Right lobe of liver (tissue), 6 donors: ENCODE measurements around the gene TTC9. TPM values are rescaled to one million over a fixed set of nuclear protein-coding genes. Genes with fewer than 3 reads are reported as not detected.

Source experiments
- ATAC-seq, 4 donors: fragments of 200-7000 bp; cut with Tn5 transposase; one replicate each; pipeline ENCODE4 v1.9.1; 2020; ENCODE audit warnings: mild to moderate bottlenecking in 4 of 4, moderate library complexity in 4 of 4
- DNase-seq, 3 donors: peaks; one replicate each; pipeline ENCODE4 v3.0.0-alpha.2; 2020
- H3K27ac ChIP-seq, 3 donors: fragments of 200-600 bp; one replicate each; pipeline ENCODE4 v1.8.0; 2022
- H3K27me3 ChIP-seq, 2 donors: fragments of 200-600 bp; one replicate each; pipeline ENCODE4 v1.8.0; 2022
- H3K36me3 ChIP-seq, 4 donors: fragments of 200-600 bp; sonication (generic) in 1 of 4; one replicate each; pipeline versions ENCODE4 v1.5.1 to v1.8.0; 2017 to 2022; ENCODE audit warnings: control low read depth in 1 of 4
- H3K4me1 ChIP-seq, 4 donors: fragments of 200-600 bp; sonication (generic) in 1 of 4; one replicate each; pipeline versions ENCODE4 v1.5.1 to v1.8.0; 2017 to 2022; ENCODE audit warnings: control low read depth in 1 of 4
- H3K4me3 ChIP-seq, 3 donors: fragments of 200-600 bp; one replicate each; pipeline ENCODE4 v1.8.0; 2022
- H3K9me3 ChIP-seq, 4 donors: fragments of 200-600 bp; sonication (generic) in 1 of 4; one replicate each; pipeline versions ENCODE4 v1.5.1 to v1.8.0; 2017 to 2022; ENCODE audit warnings: control low read depth in 1 of 4
- POLR2A ChIP-seq: fragments of 450-650 bp; IDR thresholded peaks from one replicate; pipeline ENCODE4 v1.6.1; 2017; ENCODE audit warnings: antibody characterized with exemption, mild to moderate bottlenecking
- WGBS: methylation state at CpG from one replicate; pipeline ENCODE4 v1.1.6; 2018; ENCODE audit warnings: low coverage, low lambda C conversion rate; ENCODE audit not compliant: insufficient coverage; ENCODE audit errors: missing lambda C conversion rate; 5-methylcytosine and 5-hydroxymethylcytosine counted together
- intact Hi-C, 2 donors: fragments of 100-400 bp; cut with DNase I; formaldehyde crosslinking; loops; one replicate each; pipeline versions ENCODE4 v1.11.2 to v1.14.1; 2022
- total RNA-seq, 6 experiments: library from RNA; depleted of rRNA in 2 of 6; stranded (reverse); fragments of >200 nt in 2 of 6; fragmentation: NEBNext Ultra II Directional in 3 of 6; extraction: Animal tissue kit (Norgen Biotek cat#: 25700) in 3 of 6; gene quantifications; one replicate each; pipeline versions ENCODE4 v1.1.0 to v1.2.4, GENCODE V29; 2016 to 2023
- TF ChIP-seq, protein P1 (sequence below), 4 donors: fragments of 200-600 bp in 3 of 4; fragments of 450-650 bp in 1 of 4; IDR thresholded peaks; one replicate each; pipeline versions ENCODE4 v1.5.1 to v1.8.0; 2016 to 2022; ENCODE audit warnings: antibody characterized with exemption in 4 of 4, mild to moderate bottlenecking in 2 of 4
- donor health status: DM: no; HTN: yes; CAD: no.
- donor health status: DM: no; HTN: no; CAD: no.
- donor health status: DM: no; HTN: no; CAD: no.
- donor health status: DM: no; HTN: yes; CAD: no.
- donor health status: DM: no; HTN: yes; CAD: no.

Gene TTC9
- total RNA-seq, 6 experiments from 2014 or later: 0.15 to 5.5 (median 2.8) TPM

DNA sequence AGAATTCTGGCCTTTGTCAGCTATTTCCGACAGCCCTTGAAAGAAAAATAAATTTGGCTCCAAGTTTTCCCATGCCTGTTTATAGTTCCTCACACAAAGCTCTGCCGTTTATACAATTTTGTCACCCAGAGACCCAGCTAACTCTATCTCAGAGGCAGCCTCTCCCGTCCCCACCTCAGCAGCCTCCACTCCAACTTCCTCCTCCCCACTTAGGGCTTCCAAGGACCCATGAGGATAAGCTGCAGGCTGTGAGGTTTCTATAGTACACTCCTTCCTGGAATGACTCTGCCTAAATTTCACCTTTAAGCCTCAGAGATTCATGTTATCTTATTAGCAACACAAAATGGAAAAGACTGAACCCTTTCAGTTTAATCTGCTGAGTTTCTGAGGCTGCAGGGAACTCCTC lies 71.8 kb downstream of the TTC9 start:
- ATAC-seq (no peak), DNase-seq (no peak)
- Histone ChIP-seq H3K36me3 (no peaks in the 10 kb centered on the region), H3K4me3 (no peak overlapping the region), H3K4me1 (peaks cover 0 to 13% (median 4%) of the 10 kb centered on the region in 4 donors), H3K27me3 (no peaks in the 10 kb centered on the region), H3K27ac (no peak overlapping the region), H3K9me3 (no peaks in the 10 kb centered on the region)
- TF ChIP-seq POLR2A: no peak
- TF ChIP-seq, protein P1, sequence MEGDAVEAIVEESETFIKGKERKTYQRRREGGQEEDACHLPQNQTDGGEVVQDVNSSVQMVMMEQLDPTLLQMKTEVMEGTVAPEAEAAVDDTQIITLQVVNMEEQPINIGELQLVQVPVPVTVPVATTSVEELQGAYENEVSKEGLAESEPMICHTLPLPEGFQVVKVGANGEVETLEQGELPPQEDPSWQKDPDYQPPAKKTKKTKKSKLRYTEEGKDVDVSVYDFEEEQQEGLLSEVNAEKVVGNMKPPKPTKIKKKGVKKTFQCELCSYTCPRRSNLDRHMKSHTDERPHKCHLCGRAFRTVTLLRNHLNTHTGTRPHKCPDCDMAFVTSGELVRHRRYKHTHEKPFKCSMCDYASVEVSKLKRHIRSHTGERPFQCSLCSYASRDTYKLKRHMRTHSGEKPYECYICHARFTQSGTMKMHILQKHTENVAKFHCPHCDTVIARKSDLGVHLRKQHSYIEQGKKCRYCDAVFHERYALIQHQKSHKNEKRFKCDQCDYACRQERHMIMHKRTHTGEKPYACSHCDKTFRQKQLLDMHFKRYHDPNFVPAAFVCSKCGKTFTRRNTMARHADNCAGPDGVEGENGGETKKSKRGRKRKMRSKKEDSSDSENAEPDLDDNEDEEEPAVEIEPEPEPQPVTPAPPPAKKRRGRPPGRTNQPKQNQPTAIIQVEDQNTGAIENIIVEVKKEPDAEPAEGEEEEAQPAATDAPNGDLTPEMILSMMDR (IDR thresholded peaks at IDR 0.05): no peak
- intact Hi-C loops: loop anchor here in 1 of 2 donors (10.0 kb wide), 1 partner anchor 261 kb away; no protein-coding TSS in a partner anchor
- WGBS: 58% methylated on average over 3 of the region's 3 CpGs

DNA sequence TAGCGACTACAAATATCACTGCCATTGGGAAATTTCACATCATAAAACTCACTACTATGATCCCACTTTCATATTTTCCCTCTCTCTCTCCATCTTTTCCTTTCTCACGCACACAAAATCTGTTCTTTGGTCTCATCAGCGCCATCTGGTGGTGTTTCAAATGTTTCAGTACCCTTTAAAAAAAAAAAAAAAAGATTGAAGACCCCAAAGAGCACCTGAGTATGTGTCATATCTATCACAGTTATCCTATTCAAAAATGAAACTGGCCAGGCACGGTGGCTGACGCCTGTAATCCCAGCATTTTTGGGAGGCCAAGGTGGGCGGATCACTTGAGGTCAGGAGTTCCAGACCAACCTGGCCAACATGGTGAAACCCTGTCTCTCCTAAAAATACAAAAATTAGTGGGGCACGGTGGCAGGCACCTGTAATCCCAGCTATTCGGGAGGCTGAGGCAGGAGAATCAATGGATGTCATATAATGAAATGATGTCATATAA lies 72.4 kb downstream of the TTC9 start:
- 20% methylated on average over 8 of the region's 8 CpGs for WGBS
- DNase-seq (no peak), ATAC-seq (peak in 2 of 4 donors; percentile 31 to 32)
- intact Hi-C loops: loop anchor here in 1 of 2 donors (10.0 kb wide), 1 partner anchor 261 kb away; no protein-coding TSS in a partner anchor
- Histone ChIP-seq H3K9me3 (no peaks in the 10 kb centered on the region), H3K36me3 (no peaks in the 10 kb centered on the region), H3K4me1 (peaks cover 0 to 13% (median 4%) of the 10 kb centered on the region in 4 donors), H3K4me3 (no peak overlapping the region), H3K27me3 (no peaks in the 10 kb centered on the region), H3K27ac (no peak overlapping the region)
- no peak for TF ChIP-seq POLR2A
- TF ChIP-seq, protein P1 (IDR thresholded peaks at IDR 0.05): peak; percentile 66 to 72 (median 69)

DNA sequence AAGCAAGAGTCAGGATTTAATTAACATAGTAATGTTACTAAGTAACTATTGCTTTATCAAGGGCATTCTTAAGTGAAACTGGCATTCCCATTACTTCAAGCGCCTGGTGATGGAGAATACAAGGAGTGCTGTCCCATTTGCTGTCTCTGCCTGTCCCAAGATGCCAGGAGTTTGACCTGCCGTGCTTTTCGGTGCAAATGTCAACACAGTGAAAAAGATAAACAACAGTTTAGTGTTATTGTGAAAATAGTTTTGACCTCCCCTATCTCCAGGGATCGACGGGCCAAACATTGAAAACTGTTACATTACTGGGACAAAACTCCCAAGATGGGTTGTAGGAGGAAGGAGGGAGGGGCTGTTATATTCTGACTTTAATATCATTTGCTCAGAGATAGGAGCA lies 74.8 kb downstream of the TTC9 start:
- intact Hi-C loops: loop anchor here in 1 of 2 donors (10.0 kb wide), 1 partner anchor 258 kb away; no protein-coding TSS in a partner anchor
- no peak overlapping the region for H3K4me3 ChIP-seq
- ATAC-seq (peak; percentile 76 to 85 (median 82)), DNase-seq (peak in 2 of 3 donors; percentile 63 to 68)
- WGBS: 3% methylated on average over 5 of the region's 5 CpGs
- no peaks in the 10 kb centered on the region for H3K9me3 ChIP-seq
- peak overlapping the region in 2 of 3 donors; percentile 8 to 52 for H3K27ac ChIP-seq
- no peaks in the 10 kb centered on the region for H3K27me3 ChIP-seq
- H3K36me3 ChIP-seq: no peaks in the 10 kb centered on the region
- TF ChIP-seq POLR2A: no peak
- TF ChIP-seq, protein P1 (IDR thresholded peaks at IDR 0.05): no peak
- peaks cover 0 to 25% (median 7%) of the 10 kb centered on the region in 4 donors for H3K4me1 ChIP-seq

DNA sequence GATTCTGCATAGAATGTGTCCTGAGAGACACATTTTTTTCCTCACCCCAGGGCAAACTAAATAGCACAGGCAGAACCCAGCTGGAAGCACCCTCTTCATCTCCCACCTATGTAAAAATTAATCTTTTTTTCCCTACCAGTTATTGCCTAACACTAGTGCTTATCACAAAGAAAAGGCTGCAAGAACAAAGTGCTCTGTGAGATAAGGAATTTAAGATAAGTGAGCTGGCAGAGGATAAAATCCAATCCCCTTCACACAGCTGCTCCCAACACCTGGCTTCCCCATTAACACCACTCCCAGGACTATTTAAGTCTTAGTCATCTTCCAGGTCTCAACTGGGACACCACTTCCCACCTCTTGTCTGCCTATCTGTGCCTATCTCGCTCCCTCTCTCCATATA lies 75.2 kb downstream of the TTC9 start:
- DNase-seq: no peak
- Histone ChIP-seq H3K27me3 (no peaks in the 10 kb centered on the region), H3K4me1 (peaks cover 0 to 30% (median 8%) of the 10 kb centered on the region in 4 donors), H3K36me3 (no peaks in the 10 kb centered on the region), H3K4me3 (no peak overlapping the region), H3K9me3 (no peaks in the 10 kb centered on the region), H3K27ac (peak overlapping the region in 2 of 3 donors; percentile 8 to 52)
- TF ChIP-seq, protein P1 (IDR thresholded peaks at IDR 0.05): no peak
- no peak for TF ChIP-seq POLR2A
- ATAC-seq: peak; percentile 37 to 59 (median 44)
- 14% methylated on average over 1 of the region's 1 CpG for WGBS
- intact Hi-C loops: loop anchor here in 1 of 2 donors (10.0 kb wide), 1 partner anchor 258 kb away; no protein-coding TSS in a partner anchor
